AG20443 (cell line): ENCODE data around the gene MYH9.
A peak's percentile ranks its signal among the peaks of the same experiment; 100 is the strongest.
"Not testable (repeated sequence)": the region's sequence is repeated elsewhere in the genome, so short reads cannot be mapped to it uniquely, and the experiment has no call there.

Experiments
- DNase-seq: peaks from one replicate; pipeline ENCODE4 v3.0.0; 2012; ENCODE audit warnings: low spot score, mixed read lengths

The MYH9 gene

GRCh38 chr22:36271231-36271630 is 116.5 kb downstream of the MYH9 start:
- not testable (repeated sequence) for DNase-seq

GRCh38 chr22:36267896-36268485 is 119.8 kb downstream of the MYH9 start:
- DNase-seq, result no peak

GRCh38 chr22:36267058-36267457 is 120.7 kb downstream of the MYH9 start:
- DNase-seq, result no peak

- DNase-seq, result not testable (repeated sequence)
These were observed 123.7 kb downstream of the MYH9 start for GRCh38 chr22:36263886-36264664.

- not testable (repeated sequence) for DNase-seq
These were observed 124.5 kb downstream of the MYH9 start for GRCh38 chr22:36263216-36263673.

- not testable (repeated sequence) for DNase-seq
These were observed 125.5 kb downstream of the MYH9 start for GRCh38 chr22:36262307-36262706.

- not testable (repeated sequence) for DNase-seq
These were observed 126.1 kb downstream of the MYH9 start for GRCh38 chr22:36261675-36262074.

GRCh38 chr22:36259615-36260300 is 128.0 kb downstream of the MYH9 start:
- DNase-seq, result no peak

- DNase-seq, result no peak
These were observed 128.8 kb downstream of the MYH9 start for GRCh38 chr22:36258701-36259614.

GRCh38 chr22:36257948-36258670 is 129.7 kb downstream of the MYH9 start:
- DNase-seq, result no peak

- DNase-seq, result no peak
These were observed 130.5 kb downstream of the MYH9 start for GRCh38 chr22:36257308-36257707.

- no peak for DNase-seq
These were observed 131.3 kb downstream of the MYH9 start for GRCh38 chr22:36256478-36256877.

GRCh38 chr22:36255572-36255971 is 132.2 kb downstream of the MYH9 start:
- DNase-seq, result not testable (repeated sequence)

GRCh38 chr22:36253523-36254490 is 134.0 kb downstream of the MYH9 start:
- DNase-seq, result no peak

- peak; percentile 72 for DNase-seq
These were observed 134.8 kb downstream of the MYH9 start, which contains the start of gene APOL1 for GRCh38 chr22:36252754-36253522. Gene APOL1, plus strand, starts transcription at chr22:36253133. Its CDS starts 1,823 bp downstream, at chr22:36254956.

GRCh38 chr22:36251979-36252608 is 135.7 kb downstream of the MYH9 start:
- not testable (repeated sequence) for DNase-seq

- not testable (repeated sequence) for DNase-seq
These were observed 137.3 kb downstream of the MYH9 start for GRCh38 chr22:36250292-36250960.

- no peak for DNase-seq
These were observed 138.6 kb downstream of the MYH9 start for GRCh38 chr22:36249160-36249559.
